Adrenal gland (tissue), 5 donors: ENCODE measurements around the gene OR10T2.
"Not testable (repeated sequence)": the region's sequence is repeated elsewhere in the genome, so short reads cannot be mapped to it uniquely, and the experiment has no call there.

ENCODE experiments used
- POLR2A ChIP-seq, 2 donors: fragments of 450-650 bp; IDR thresholded peaks; one replicate each; pipeline ENCODE4 v1.6.1; 2017; ENCODE audit warnings: antibody characterized with exemption in 2 of 2, mild to moderate bottlenecking in 2 of 2, moderate library complexity in 1 of 2
- TF ChIP-seq, protein P1 (sequence below), 6 experiments: fragments of 450-650 bp in 4 of 6; fragments of 200-600 bp in 2 of 6; sonication (generic) in 1 of 6; IDR thresholded peaks; 1 replicate in 5 of 6; 2 replicates in 1 of 6; pipeline versions ENCODE4 v1.5.1 to v1.8.0; 2016 to 2021; ENCODE audit warnings: antibody characterized with exemption in 6 of 6, mild to moderate bottlenecking in 2 of 6, moderate library complexity in 1 of 6
- donor health status: DM: no; HTN: no; CAD: no.

DNA sequence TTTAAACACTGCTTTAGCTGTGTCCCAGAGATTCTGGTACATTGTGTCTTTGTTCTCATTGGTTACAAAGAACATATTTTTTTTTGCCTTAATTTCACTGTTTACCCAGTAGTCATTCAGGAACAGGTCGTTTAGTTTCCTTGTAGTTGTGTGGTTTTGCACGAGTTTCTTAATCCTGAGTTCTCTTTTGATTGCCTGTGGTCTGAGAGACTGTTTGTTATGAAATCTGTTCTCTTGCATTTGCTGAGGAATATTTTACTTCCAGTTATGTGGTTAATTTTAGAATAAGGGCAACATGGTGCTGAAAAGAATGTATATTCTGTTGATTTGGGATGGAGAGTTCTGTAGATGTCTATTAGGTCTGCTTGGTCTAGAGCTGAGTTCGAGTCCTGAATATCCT lies 30.9 kb upstream of the OR10T2 start:
- TF ChIP-seq POLR2A (IDR thresholded peaks at IDR 0.05): not testable (repeated sequence)
- TF ChIP-seq, protein P1, sequence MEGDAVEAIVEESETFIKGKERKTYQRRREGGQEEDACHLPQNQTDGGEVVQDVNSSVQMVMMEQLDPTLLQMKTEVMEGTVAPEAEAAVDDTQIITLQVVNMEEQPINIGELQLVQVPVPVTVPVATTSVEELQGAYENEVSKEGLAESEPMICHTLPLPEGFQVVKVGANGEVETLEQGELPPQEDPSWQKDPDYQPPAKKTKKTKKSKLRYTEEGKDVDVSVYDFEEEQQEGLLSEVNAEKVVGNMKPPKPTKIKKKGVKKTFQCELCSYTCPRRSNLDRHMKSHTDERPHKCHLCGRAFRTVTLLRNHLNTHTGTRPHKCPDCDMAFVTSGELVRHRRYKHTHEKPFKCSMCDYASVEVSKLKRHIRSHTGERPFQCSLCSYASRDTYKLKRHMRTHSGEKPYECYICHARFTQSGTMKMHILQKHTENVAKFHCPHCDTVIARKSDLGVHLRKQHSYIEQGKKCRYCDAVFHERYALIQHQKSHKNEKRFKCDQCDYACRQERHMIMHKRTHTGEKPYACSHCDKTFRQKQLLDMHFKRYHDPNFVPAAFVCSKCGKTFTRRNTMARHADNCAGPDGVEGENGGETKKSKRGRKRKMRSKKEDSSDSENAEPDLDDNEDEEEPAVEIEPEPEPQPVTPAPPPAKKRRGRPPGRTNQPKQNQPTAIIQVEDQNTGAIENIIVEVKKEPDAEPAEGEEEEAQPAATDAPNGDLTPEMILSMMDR (IDR thresholded peaks at IDR 0.05): not testable (repeated sequence)
